SH-SY5Y (cell line): Measurements from ENCODE around the gene BMI1.

Source experiments
- GATA2 ChIP-seq: IDR thresholded peaks from 2 replicates; pipeline ENCODE4 v1.6.1; 2011; ENCODE audit warnings: mild to moderate bottlenecking, low read depth, low read length
- GATA3 ChIP-seq: IDR thresholded peaks from 2 replicates; pipeline ENCODE4 v1.6.1; 2011; ENCODE audit warnings: low read depth, mild to moderate bottlenecking, low read length, moderate library complexity

GRCh38 chr10:22340329-22341189 lies 19.7 kb downstream of the BMI1 start:
- TF ChIP-seq GATA3 (no peak), GATA2 (no peak; the same call in 1 of the 2 replicates)
